Stomach (tissue), 9 donors: ENCODE measurements around the gene DYNC1LI2. TPM values are rescaled to one million over a fixed set of nuclear protein-coding genes. Genes with fewer than 3 reads are reported as not detected.
A peak's percentile ranks its signal among the peaks of the same experiment; 100 is the strongest.

Experiments used
- DNase-seq, 2 donors: peaks; one replicate each; pipeline versions ENCODE4 v3.0.0 to v3.0.0-alpha.2; 2013 to 2019
- H3K27ac ChIP-seq, 5 donors: fragments of 200-600 bp in 4 of 5; sonication (generic) in 4 of 5; one replicate each; pipeline ENCODE4 v1.5.1; 2013 to 2019; ENCODE audit warnings: mild to moderate bottlenecking in 1 of 5, moderate library complexity in 1 of 5
- H3K27me3 ChIP-seq, 3 donors: fragments of 200-600 bp; sonication (generic); one replicate each; pipeline ENCODE4 v1.5.1; 2017 to 2019; ENCODE audit warnings: mixed run types in 1 of 3
- H3K36me3 ChIP-seq, 4 donors: fragments of 200-600 bp; sonication (generic); 1 replicate in 3 of 4; 2 replicates in 1 of 4; pipeline ENCODE4 v1.5.1; 2016 to 2019
- H3K4me1 ChIP-seq, 4 donors: fragments of 200-600 bp; sonication (generic); one replicate each; pipeline ENCODE4 v1.5.1; 2016 to 2019
- H3K4me3 ChIP-seq, 4 donors: fragments of 200-600 bp; sonication (generic) in 3 of 4; one replicate each; pipeline ENCODE4 v1.5.1; 2016 to 2019; ENCODE audit warnings: mild to moderate bottlenecking in 1 of 4
- H3K9me3 ChIP-seq, 4 donors: fragments of 200-600 bp; sonication (generic); one replicate each; pipeline ENCODE4 v1.5.1; 2016 to 2019
- EP300 ChIP-seq: sonication (generic); formaldehyde crosslinking; IDR thresholded peaks from one replicate; pipeline ENCODE4 v1.6.1; 2017; ENCODE audit warnings: antibody characterized with exemption
- POLR2A ChIP-seq, 4 donors: fragments of 450-650 bp; IDR thresholded peaks; one replicate each; pipeline ENCODE4 v1.6.1; 2016; ENCODE audit warnings: antibody characterized with exemption in 4 of 4, control low read depth in 2 of 4, mild to moderate bottlenecking in 1 of 4, moderate library complexity in 1 of 4
- POLR2AphosphoS5 ChIP-seq, 3 donors: sonication (generic); formaldehyde crosslinking; IDR thresholded peaks; one replicate each; pipeline ENCODE4 v1.6.1; 2016; ENCODE audit warnings: antibody characterized with exemption in 3 of 3
- WGBS, 5 donors: extraction: QIAGEN DNeasy Blood & Tissue Kit in 3 of 5; methylation state at CpG; one replicate each; pipeline versions ENCODE4 v1.1.5 to v1.1.7; 2013 to 2018; 5-methylcytosine and 5-hydroxymethylcytosine counted together
- intact Hi-C: fragments of 100-400 bp; cut with DNase I; formaldehyde crosslinking; loops from one replicate; pipeline ENCODE4 v1.15.1; 2023; ENCODE audit warnings: low total_unique reads
- polyA plus RNA-seq, 3 donors: library from polyadenylated mRNA; stranded (reverse); fragments of 200-250 nt; gene quantifications; one replicate each; pipeline ENCODE4 v1.2.3, GENCODE V29; 2013
- total RNA-seq, 5 donors: library from RNA; depleted of rRNA; stranded (reverse); fragments of >200 nt; gene quantifications; one replicate each; pipeline versions ENCODE4 v1.1.0 to v1.2.3, GENCODE V29; 2014 to 2016
- TF ChIP-seq, protein P1 (sequence below), 7 experiments: fragments of 450-650 bp in 4 of 7; fragments of 200-600 bp in 3 of 7; sonication (generic) in 3 of 7; IDR thresholded peaks; one replicate each; pipeline ENCODE4 v1.5.1; 2016 to 2019; ENCODE audit warnings: antibody characterized with exemption in 7 of 7, control low read depth in 2 of 7, mild to moderate bottlenecking in 1 of 7
- donor health status: healthy with polysubstance abuse.
- donor health status: Bipolar disorder and iron deficiency.
- donor health status: healthy.

DYNC1LI2 gene
- total and polyA plus RNA-seq, 8 donors = 34.5 to 264 (median 123) TPM

DNA sequence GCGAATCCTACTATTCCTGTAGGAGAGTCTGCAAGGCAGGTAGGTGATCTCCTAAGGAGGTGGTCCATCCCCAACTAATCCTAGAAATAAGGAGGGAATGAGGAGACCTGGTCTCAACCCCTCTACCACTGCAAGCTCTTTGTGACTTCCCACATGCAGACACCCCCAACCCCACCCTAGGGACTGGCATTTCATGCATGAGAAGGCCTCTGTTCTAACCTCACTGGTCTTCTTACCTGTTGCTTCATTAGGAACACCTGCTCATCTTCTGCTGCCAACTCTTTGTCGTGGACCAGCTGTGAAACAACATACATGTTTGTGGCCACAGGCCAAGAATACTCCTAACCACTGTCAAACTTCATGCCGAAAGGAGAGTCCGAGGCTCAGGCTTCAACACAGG is 22.6 kb downstream of the DYNC1LI2 start:
- no peak for DNase-seq
- 37 to 58% (median 43%) methylated on average over 4 of the region's 4 CpGs for WGBS, 5 donors
- intact Hi-C loops = no loop called here
- Histone ChIP-seq H3K36me3 (peaks cover 86 to 95% (median 93%) of the 10 kb centered on the region in 4 donors), H3K4me1 (peaks cover 12 to 44% (median 27%) of the 10 kb centered on the region in 4 donors), H3K9me3 (no peaks in the 10 kb centered on the region), H3K27me3 (no peaks in the 10 kb centered on the region), H3K27ac (no peak overlapping the region), H3K4me3 (no peak overlapping the region)
- TF ChIP-seq EP300 (no peak), POLR2AphosphoS5 (IDR thresholded peaks at IDR 0.05) (no peak), POLR2A (IDR thresholded peaks at IDR 0.05) (no peak)
- TF ChIP-seq, protein P1, sequence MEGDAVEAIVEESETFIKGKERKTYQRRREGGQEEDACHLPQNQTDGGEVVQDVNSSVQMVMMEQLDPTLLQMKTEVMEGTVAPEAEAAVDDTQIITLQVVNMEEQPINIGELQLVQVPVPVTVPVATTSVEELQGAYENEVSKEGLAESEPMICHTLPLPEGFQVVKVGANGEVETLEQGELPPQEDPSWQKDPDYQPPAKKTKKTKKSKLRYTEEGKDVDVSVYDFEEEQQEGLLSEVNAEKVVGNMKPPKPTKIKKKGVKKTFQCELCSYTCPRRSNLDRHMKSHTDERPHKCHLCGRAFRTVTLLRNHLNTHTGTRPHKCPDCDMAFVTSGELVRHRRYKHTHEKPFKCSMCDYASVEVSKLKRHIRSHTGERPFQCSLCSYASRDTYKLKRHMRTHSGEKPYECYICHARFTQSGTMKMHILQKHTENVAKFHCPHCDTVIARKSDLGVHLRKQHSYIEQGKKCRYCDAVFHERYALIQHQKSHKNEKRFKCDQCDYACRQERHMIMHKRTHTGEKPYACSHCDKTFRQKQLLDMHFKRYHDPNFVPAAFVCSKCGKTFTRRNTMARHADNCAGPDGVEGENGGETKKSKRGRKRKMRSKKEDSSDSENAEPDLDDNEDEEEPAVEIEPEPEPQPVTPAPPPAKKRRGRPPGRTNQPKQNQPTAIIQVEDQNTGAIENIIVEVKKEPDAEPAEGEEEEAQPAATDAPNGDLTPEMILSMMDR (IDR thresholded peaks at IDR 0.05) = no peak

DNA sequence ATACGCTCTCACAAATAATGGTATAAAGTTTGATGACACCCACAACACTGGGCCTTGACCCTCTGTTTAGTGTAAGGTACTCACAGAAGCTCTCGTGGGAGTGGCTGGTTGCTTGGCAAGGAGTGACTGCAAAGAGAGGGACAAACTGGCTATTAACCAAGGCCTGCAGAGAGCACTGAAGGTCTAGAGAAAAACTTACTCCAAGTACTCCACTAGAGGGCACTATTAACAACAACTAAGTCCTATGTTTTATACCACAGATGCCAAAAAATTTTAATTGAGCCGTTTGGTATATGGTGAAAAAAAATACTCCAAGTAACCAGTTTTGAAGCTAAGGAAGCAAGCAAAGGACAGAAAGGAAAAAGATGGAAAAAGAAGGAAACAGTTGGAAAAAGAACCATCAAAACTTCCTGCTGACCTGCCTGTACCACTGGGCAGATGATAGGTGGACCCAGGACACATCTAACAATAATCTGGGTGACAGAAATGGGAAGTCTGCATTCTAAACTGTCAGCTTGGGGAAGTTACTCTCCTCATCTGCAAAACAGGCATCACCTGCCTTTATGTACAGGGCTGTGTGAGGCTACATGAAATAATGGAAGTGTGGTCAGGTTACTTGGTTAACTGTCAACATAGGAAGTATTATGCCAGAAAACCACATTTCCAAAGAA is 23.2 kb downstream of the DYNC1LI2 start:
- TF ChIP-seq EP300 = no peak
- TF ChIP-seq POLR2AphosphoS5 (IDR thresholded peaks at IDR 0.05) = peak in 1 of 3 donors; percentile 32
- TF ChIP-seq, protein P1 (IDR thresholded peaks at IDR 0.05) = peak in 5 of 7 experiments; percentile 25 to 75 (median 57)
- no peaks in the 10 kb centered on the region for H3K9me3 ChIP-seq
- no peaks in the 10 kb centered on the region for H3K27me3 ChIP-seq
- H3K36me3 ChIP-seq = peaks cover 86 to 95% (median 93%) of the 10 kb centered on the region in 4 donors
- WGBS, 5 donors = 15 to 29% (median 16%) methylated on average over 3 of the region's 3 CpGs
- H3K27ac ChIP-seq = no peak overlapping the region
- peak; percentile 37 to 79 for DNase-seq
- peaks cover 12 to 44% (median 27%) of the 10 kb centered on the region in 4 donors for H3K4me1 ChIP-seq
- no peak overlapping the region for H3K4me3 ChIP-seq
- intact Hi-C loops = no loop called here

DNA sequence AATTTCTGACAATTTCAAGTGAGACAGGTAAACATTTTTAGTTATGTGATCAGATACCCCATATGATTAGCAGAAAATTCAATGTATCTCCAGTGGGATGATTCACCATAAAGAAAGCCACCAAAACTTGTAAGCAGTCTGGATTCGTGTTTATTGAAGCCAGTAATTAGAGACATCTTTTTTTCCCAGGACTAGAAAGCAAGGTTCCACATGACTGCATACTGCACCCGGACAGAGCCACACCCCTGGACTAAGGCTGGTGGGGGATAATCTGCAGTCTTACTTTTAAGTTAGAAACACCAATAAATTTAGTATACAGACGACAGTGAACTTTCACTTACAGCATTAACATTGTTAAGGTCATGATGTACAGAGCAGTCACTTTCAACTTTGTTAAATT is 30.6 kb downstream of the DYNC1LI2 start:
- TF ChIP-seq EP300 = no peak
- TF ChIP-seq POLR2AphosphoS5 (IDR thresholded peaks at IDR 0.05) = no peak
- TF ChIP-seq, protein P1 (IDR thresholded peaks at IDR 0.05) = no peak
- TF ChIP-seq POLR2A (IDR thresholded peaks at IDR 0.05) = no peak
- peaks cover 48 to 81% (median 75%) of the 10 kb centered on the region in 4 donors for H3K36me3 ChIP-seq
- H3K4me1 ChIP-seq = peaks cover 0 to 13% (median 5%) of the 10 kb centered on the region in 4 donors
- H3K4me3 ChIP-seq = no peak overlapping the region
- intact Hi-C loops = no loop called here
- WGBS, 5 donors = 74 to 87% (median 77%) methylated on average over 3 of the region's 3 CpGs
- H3K9me3 ChIP-seq = no peaks in the 10 kb centered on the region
- DNase-seq = no peak
- no peaks in the 10 kb centered on the region for H3K27me3 ChIP-seq
- H3K27ac ChIP-seq = no peak overlapping the region

DNA sequence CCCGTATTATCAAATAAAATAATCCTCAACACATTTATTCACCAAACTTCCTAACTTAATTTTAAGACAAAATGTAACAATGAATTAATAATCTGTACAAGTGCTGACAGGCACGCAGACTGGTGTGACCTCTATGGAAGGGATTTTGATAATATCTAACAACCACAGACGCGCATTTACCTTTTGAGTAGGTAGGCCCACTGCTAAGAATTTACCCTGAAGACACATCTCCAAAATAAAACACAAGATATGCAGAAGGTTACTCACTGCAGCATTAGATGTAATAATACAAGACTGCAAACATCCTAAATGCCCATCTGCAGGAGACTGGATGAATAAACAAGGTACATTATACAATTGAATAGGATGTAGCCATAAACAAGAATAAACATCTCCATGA is 32.2 kb downstream of the DYNC1LI2 start:
- intact Hi-C loops = no loop called here

More for the DNA sequence above, 32.2 kb downstream of the DYNC1LI2 start:
- Histone ChIP-seq H3K36me3 (peaks cover 32 to 66% (median 60%) of the 10 kb centered on the region in 4 donors), H3K4me3 (no peak overlapping the region), H3K4me1 (peaks cover 0 to 9% (median 2%) of the 10 kb centered on the region in 4 donors), H3K27ac (no peak overlapping the region), H3K9me3 (no peaks in the 10 kb centered on the region), H3K27me3 (no peaks in the 10 kb centered on the region)
- no peak for TF ChIP-seq EP300
- TF ChIP-seq POLR2AphosphoS5 (IDR thresholded peaks at IDR 0.05) = no peak
- TF ChIP-seq POLR2A (IDR thresholded peaks at IDR 0.05) = no peak
- TF ChIP-seq, protein P1 (IDR thresholded peaks at IDR 0.05) = no peak
- DNase-seq = no peak
- WGBS, 5 donors = 92 to 99% (median 95%) methylated on average over 4 of the region's 4 CpGs
